H1 (cell line): ENCODE results near the gene DIP2C. TPM values are rescaled to one million over a fixed set of nuclear protein-coding genes. Genes with fewer than 3 reads are reported as not detected.

Experiments used
- CTCF ChIA-PET: fragments of 300-600 bp; sonication (Branson Sonifier 250); formaldehyde crosslinking; loops from one replicate; lab custom pipeline; 2021; ENCODE audit not compliant: partially characterized antibody; lab: Charles Lee
- POLR2A ChIA-PET: fragments of 300-600 bp; sonication (Branson Sonifier 250); formaldehyde crosslinking; loops from one replicate; lab custom pipeline; 2021; ENCODE audit warnings: inconsistent platforms; ENCODE audit not compliant: partially characterized antibody; lab: Charles Lee
- DNase-seq, 2 experiments: peaks; one replicate each; pipeline versions ENCODE4 v3.0.0 to v3.0.0-alpha.2; 2010 to 2022; ENCODE audit warnings: low spot score in 2 of 2, low read depth in 1 of 2, mixed read lengths in 1 of 2
- FAIRE-seq: peaks from 2 replicates; lab custom pipeline; 2011; peaks lifted over from hg19 to GRCh38; lab: Jason Lieb, UNC
- H2AFZ ChIP-seq: 2 replicates; pipeline ENCODE4 v1.8.1; 2012; ENCODE audit warnings: low read length, inconsistent platforms
- H2AK5ac ChIP-seq: 2 replicates; pipeline ENCODE4 v1.6.1; 2013; ENCODE audit warnings: low read depth, low read length
- H2BK120ac ChIP-seq: replicated peaks from 2 replicates; pipeline ENCODE3; 2013; ENCODE audit warnings: low read depth, low read length, inconsistent platforms
- H2BK12ac ChIP-seq: 2 replicates; pipeline ENCODE4 v1.6.1; 2013; ENCODE audit warnings: low read depth, low read length
- H2BK15ac ChIP-seq: 2 replicates; pipeline ENCODE4 v1.6.1; 2013; ENCODE audit warnings: low read length
- H2BK20ac ChIP-seq: 2 replicates; pipeline ENCODE4 v1.6.1; 2013; ENCODE audit warnings: low read length
- H2BK5ac ChIP-seq: 2 replicates; pipeline ENCODE4 v1.6.1; 2013; ENCODE audit warnings: low read depth, low read length
- H3K14ac ChIP-seq: 2 replicates; pipeline ENCODE4 v1.6.1; 2013; ENCODE audit warnings: inconsistent platforms; ENCODE audit not compliant: insufficient read length
- H3K18ac ChIP-seq: 2 replicates; pipeline ENCODE4 v1.6.1; 2013; ENCODE audit warnings: low read length; ENCODE audit errors: extremely low read depth
- H3K23ac ChIP-seq: 2 replicates; pipeline ENCODE4 v1.6.1; 2013; ENCODE audit warnings: inconsistent platforms; ENCODE audit not compliant: insufficient read length
- H3K23me2 ChIP-seq: 2 replicates; pipeline ENCODE4 v1.6.1; 2013; ENCODE audit warnings: low read depth, low read length
- H3K27ac ChIP-seq: 2 replicates; pipeline ENCODE4 v1.6.1; 2011; ENCODE audit warnings: low read depth, low read length, inconsistent platforms
- H3K27me3 ChIP-seq, 4 experiments: replicated peaks in 1 of 4; 1 replicate in 1 of 4; 2 replicates in 3 of 4; pipeline versions ENCODE4 v1.6.1 to v1.8.1; 2011 to 2013; ENCODE audit warnings: low read length in 3 of 4, mild to moderate bottlenecking in 3 of 4, inconsistent platforms in 2 of 4, mixed read lengths in 2 of 4, moderate library complexity in 1 of 4; ENCODE audit not compliant: control insufficient read depth in 3 of 4, insufficient read depth in 3 of 4; ENCODE audit errors: extremely low read depth in 1 of 4
- H3K36me3 ChIP-seq, 4 experiments: 2 replicates each; pipeline versions ENCODE4 v1.6.1 to v1.8.1; 2011 to 2013; ENCODE audit warnings: mild to moderate bottlenecking in 4 of 4, low read length in 3 of 4, moderate library complexity in 2 of 4, control low read depth in 1 of 4, inconsistent platforms in 1 of 4; ENCODE audit not compliant: insufficient read depth in 4 of 4, control insufficient read depth in 2 of 4
- H3K4ac ChIP-seq: replicated peaks from 2 replicates; pipeline ENCODE3; 2013; ENCODE audit warnings: low read length, low read depth, mixed read lengths, inconsistent platforms; ENCODE audit not compliant: insufficient read length
- H3K4me1 ChIP-seq, 4 experiments: replicated peaks in 1 of 4; 1 replicate in 1 of 4; 2 replicates in 3 of 4; pipeline versions ENCODE4 v1.6.1 to v1.8.1; 2011 to 2013; ENCODE audit warnings: low read length in 3 of 4, inconsistent platforms in 2 of 4, mixed read lengths in 1 of 4; ENCODE audit not compliant: insufficient read depth in 4 of 4, control insufficient read depth in 3 of 4
- H3K4me2 ChIP-seq, 2 experiments: 2 replicates each; pipeline versions ENCODE4 v1.6.1 to v1.8.1; 2011 to 2013; ENCODE audit warnings: low read depth in 2 of 2, low read length in 2 of 2, control low read depth in 1 of 2, inconsistent platforms in 1 of 2, mild to moderate bottlenecking in 1 of 2; ENCODE audit not compliant: insufficient read depth in 1 of 2
- H3K4me3 ChIP-seq, 4 experiments: fragments of 200-600, 300-600 bp in 1 of 4; sonication (generic), shearing (Covaris generic), sonication (Bioruptor Twin) in 1 of 4; 2 replicates each; pipeline versions ENCODE4 v1.5.1 to v1.8.1; 2011 to 2016; ENCODE audit warnings: low read length in 4 of 4, low read depth in 3 of 4, control low read depth in 2 of 4, inconsistent platforms in 2 of 4, mild to moderate bottlenecking in 2 of 4, mixed read lengths in 1 of 4, moderate library complexity in 1 of 4; ENCODE audit not compliant: insufficient read depth in 2 of 4; ENCODE audit errors: extremely low read depth in 1 of 4
- H3K56ac ChIP-seq: replicated peaks from 2 replicates; pipeline ENCODE3; 2013; ENCODE audit warnings: low read depth, mild to moderate bottlenecking, mixed read lengths, low read length, inconsistent platforms; ENCODE audit not compliant: insufficient read length
- H3K79me1 ChIP-seq: 2 replicates; pipeline ENCODE4 v1.6.1; 2013; ENCODE audit warnings: low read depth, low read length, control low read depth
- H3K79me2 ChIP-seq, 2 experiments: 2 replicates each; pipeline versions ENCODE4 v1.6.1 to v1.8.1; 2012 to 2013; ENCODE audit warnings: low read length in 2 of 2, mild to moderate bottlenecking in 2 of 2, inconsistent platforms in 1 of 2; ENCODE audit not compliant: insufficient read depth in 2 of 2, control insufficient read depth in 1 of 2
- H3K9ac ChIP-seq, 4 experiments: replicated peaks in 1 of 4; 1 replicate in 1 of 4; 2 replicates in 3 of 4; pipeline versions ENCODE4 v1.6.1 to v1.8.1; 2011 to 2013; ENCODE audit warnings: low read depth in 3 of 4, low read length in 3 of 4, control low read depth in 2 of 4, mild to moderate bottlenecking in 2 of 4, moderate library complexity in 2 of 4, inconsistent platforms in 1 of 4; ENCODE audit errors: extremely low read depth in 1 of 4
- H3K9me3 ChIP-seq, 2 experiments: 2 replicates each; pipeline versions ENCODE4 v1.6.1 to v1.8.1; 2012 to 2013; ENCODE audit warnings: mild to moderate bottlenecking in 2 of 2, moderate library complexity in 2 of 2, control low read depth in 1 of 2, inconsistent platforms in 1 of 2, low read depth in 1 of 2, low read length in 1 of 2, mixed read lengths in 1 of 2; ENCODE audit not compliant: insufficient read depth in 2 of 2
- H4K20me1 ChIP-seq, 2 experiments: replicated peaks in 1 of 2; 2 replicates each; pipeline versions ENCODE3 to v1.8.1; 2011 to 2013; ENCODE audit warnings: inconsistent platforms in 2 of 2, low read length in 2 of 2, mild to moderate bottlenecking in 1 of 2; ENCODE audit not compliant: insufficient read depth in 2 of 2, control insufficient read depth in 1 of 2
- H4K5ac ChIP-seq: 2 replicates; pipeline ENCODE4 v1.6.1; 2013; ENCODE audit warnings: low read length, low read depth, mixed read lengths, inconsistent platforms; ENCODE audit not compliant: insufficient read length
- H4K8ac ChIP-seq: 2 replicates; pipeline ENCODE4 v1.8.0; 2013; ENCODE audit warnings: mild to moderate bottlenecking, moderate library complexity, low read length, inconsistent platforms; ENCODE audit not compliant: insufficient read depth; ENCODE audit errors: extremely low read depth
- H4K91ac ChIP-seq: replicated peaks from 2 replicates; pipeline ENCODE3; 2013; ENCODE audit warnings: low read length, mixed read lengths, inconsistent platforms; ENCODE audit not compliant: insufficient read length
- CHD2 ChIP-seq: IDR thresholded peaks from 2 replicates; pipeline ENCODE4 v1.6.1; 2012; ENCODE audit warnings: low read length, improper control_type of control experiment
- CTBP2 ChIP-seq: IDR thresholded peaks from 2 replicates; pipeline ENCODE4 v1.7.0; 2011; ENCODE audit warnings: borderline replicate concordance, mild to moderate bottlenecking, moderate library complexity, mixed read lengths, low read length; ENCODE audit not compliant: insufficient read depth, insufficient read length
- EGR1 ChIP-seq: IDR thresholded peaks from 2 replicates; pipeline ENCODE4 v1.6.1; 2011; ENCODE audit warnings: low read depth, low read length, borderline replicate concordance
- EZH2 ChIP-seq: fragments of 200-600 bp; sonication (generic); IDR thresholded peaks from 2 replicates; pipeline ENCODE4 v1.7.1; 2012; ENCODE audit warnings: low read depth, mild to moderate bottlenecking, moderate library complexity, low read length, inconsistent platforms; ENCODE audit not compliant: severe bottlenecking
- POLR2AphosphoS5 ChIP-seq: IDR thresholded peaks from 2 replicates; pipeline ENCODE4 v1.6.1; 2011; ENCODE audit warnings: low read depth, low read length
- ZNF274 ChIP-seq: IDR thresholded peaks from 2 replicates; pipeline ENCODE4 v1.7.0; 2012; ENCODE audit warnings: low read length, borderline replicate concordance; ENCODE audit errors: extremely low read depth
- WGBS, 2 experiments: shearing (Covaris generic) in 1 of 2; methylation state at CpG; one replicate each; pipeline versions ENCODE4 v1.1.6 to v1.1.7; 2013 to 2015; ENCODE audit warnings: low lambda C conversion rate in 2 of 2, mixed read lengths in 2 of 2, inconsistent platforms in 1 of 2, low coverage in 1 of 2, missing lambda C conversion rate in 1 of 2; ENCODE audit not compliant: insufficient replicate concordance in 2 of 2, insufficient coverage in 1 of 2, insufficient read length in 1 of 2; ENCODE audit errors: extremely low coverage in 1 of 2, missing lambda C conversion rate in 1 of 2; 5-methylcytosine and 5-hydroxymethylcytosine counted together
- polyA plus RNA-seq, 7 experiments: library from polyadenylated mRNA; depleted of rRNA in 3 of 7; stranded (reverse) in 5 of 7; unstranded in 2 of 7; fragments of >200 nt in 5 of 7; fragments of 200-250 nt in 2 of 7; gene quantifications; 1 replicate in 5 of 7; 2 replicates in 1 of 7; 4 replicates in 1 of 7; pipeline versions ENCODE4 v1.2.1 to v1.2.3, GENCODE V29; 2011 to 2013; ENCODE audit warnings: missing spikeins in 2 of 7, mixed read lengths in 2 of 7
- total RNA-seq: library from RNA; stranded (reverse); fragmentation: NEBNext Ultra II Directional; extraction: Animal tissue kit (Norgen Biotek cat#: 25700); gene quantifications from 2 replicates; pipeline ENCODE4 v1.2.1, GENCODE V29; 2021

DIP2C gene
- total and polyA plus RNA-seq, 2 of the 8 experiments (the other 6 are each of a cell fraction or from before 2014, with no cell fraction given): 3.8 to 9.3 TPM

DNA sequence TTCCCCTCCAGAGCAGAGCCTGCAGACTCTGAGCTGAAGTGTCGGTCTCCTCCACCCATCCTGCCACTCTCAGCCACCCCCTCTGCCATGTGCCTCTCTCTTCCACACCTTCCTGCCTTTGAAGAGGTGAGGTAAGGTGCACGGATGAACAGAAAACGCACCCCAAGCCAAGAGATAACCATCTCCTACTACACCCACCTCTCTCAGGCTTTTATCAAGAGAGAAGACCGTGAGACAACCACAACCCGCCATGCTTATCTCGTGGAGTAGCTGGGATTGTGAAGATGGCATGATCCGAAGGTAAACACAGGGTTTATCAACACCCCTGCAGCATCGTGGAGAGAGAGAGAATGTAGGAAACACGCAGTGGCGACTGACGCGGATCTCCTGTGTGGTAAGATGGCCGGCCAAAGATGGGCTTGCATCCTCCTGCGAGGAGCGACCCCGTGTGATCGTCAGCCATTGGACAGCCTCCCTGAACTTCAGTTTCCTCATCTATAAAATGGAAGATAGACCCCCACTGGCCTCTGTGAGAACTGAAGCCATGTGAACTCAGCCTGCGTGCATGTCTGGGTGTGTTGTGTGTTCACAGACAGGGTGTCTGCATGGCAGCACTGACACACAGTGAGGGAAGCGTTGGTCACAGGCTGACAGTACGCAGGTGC lies 219.0 kb downstream of the DIP2C start:
- DNase-seq (no peak), FAIRE-seq (no peak)
- Histone ChIP-seq H4K5ac (no peak overlapping the region), H3K23ac (no peak overlapping the region), H2AFZ (no peak overlapping the region), H4K8ac (no peak overlapping the region; the same call in 1 of the 2 replicates), H3K9me3 (no peaks in the 10 kb centered on the region), H2BK5ac (no peak overlapping the region), H4K91ac (no peak overlapping the region), H3K36me3 (peaks cover 0 to 4% (median 0%) of the 10 kb centered on the region in 4 experiments; a peak in 3 of 8 replicates), H2BK120ac (no peak overlapping the region), H3K9ac (no peak overlapping the region), H3K27ac (no peak overlapping the region), H3K27me3 (no peaks in the 10 kb centered on the region), H2BK20ac (no peak overlapping the region), H3K56ac (no peak overlapping the region), H3K14ac (no peak overlapping the region), H3K4me2 (no peak overlapping the region), H3K18ac (no peak overlapping the region), H3K79me1 (no peaks in the 10 kb centered on the region), H3K23me2 (no peaks in the 10 kb centered on the region), H3K4me1 (peaks cover 0 to 2% (median 0%) of the 10 kb centered on the region in 4 experiments; a peak in 1 of 7 replicates), H3K4me3 (no peak overlapping the region), H2AK5ac (no peak overlapping the region), H4K20me1 (peaks cover 0 to 3% of the 10 kb centered on the region in 2 experiments), H3K4ac (no peak overlapping the region), H2BK12ac (no peak overlapping the region), H2BK15ac (no peak overlapping the region), H3K79me2 (no peaks in the 10 kb centered on the region)
- CTCF ChIA-PET: no interaction called here
- POLR2A ChIA-PET: interaction anchor here (1.4 kb wide), 1 partner anchor 11 kb away, joined by 4 read pairs; no protein-coding TSS in a partner anchor
- 89% methylated on average over 20 of the region's 20 CpGs; no CpG with 5 or more reads in 1 of the 2 experiments for WGBS, 2 experiments
- TF ChIP-seq CHD2: no peak
- no peak for TF ChIP-seq ZNF274
- TF ChIP-seq CTBP2: no peak
- no peak for TF ChIP-seq EGR1
- TF ChIP-seq POLR2AphosphoS5: no peak
- TF ChIP-seq EZH2: no peak
